GM18868 (cell line): Measurements from ENCODE around the gene TFAP2A.

Source experiments
- ATAC-seq: cut with Tn5 transposase; IDR thresholded peaks from one replicate; pipeline ENCODE4 v1.9.1; 2021; ENCODE audit warnings: mild to moderate bottlenecking, moderate library complexity; ENCODE audit not compliant: unreplicated experiment

The TFAP2A gene

GRCh38 chr6:10347561-10348327 is 67.1 kb downstream of the TFAP2A start:
- no peak for ATAC-seq
